T-helper 1 cell treated with Interleukin-12 subunit alpha and Interleukin-12 subunit beta and Interleukin-4 antibody, amounts not matched to agents 30 ng/mL and 1 ng/mL, for 36 hours (primary cell): Measurements from ENCODE around the gene FHIP1B. TPM values are rescaled to one million over a fixed set of nuclear protein-coding genes. Genes with fewer than 3 reads are reported as not detected.

Experiments used
- intact Hi-C: fragments of 100-400 bp; cut with micrococcal nuclease; formaldehyde crosslinking; loops from one replicate; pipeline ENCODE4 v1.15.1; 2024
- total RNA-seq: library from RNA; stranded (reverse); gene quantifications from 2 replicates; pipeline ENCODE4 v1.2.3, GENCODE V29; 2022

The FHIP1B gene
- total RNA-seq, 1 donor from 2014 or later = 24.9 TPM

GRCh38 chr11:6240781-6241180 lies 6.3 kb upstream of the FHIP1B start:
- intact Hi-C loops = no loop called here

- intact Hi-C loops = no loop called here
Measured at GRCh38 chr11:6240139-6240538, 5.7 kb upstream of the FHIP1B start.

GRCh38 chr11:6238902-6239301 lies 4.5 kb upstream of the FHIP1B start, which contains the start of gene CNGA4:
CNGA4 (plus strand) TSS chr11:6239089; CDS start chr11:6239207, 118 bp downstream.
- intact Hi-C loops = no loop called here

DNA sequence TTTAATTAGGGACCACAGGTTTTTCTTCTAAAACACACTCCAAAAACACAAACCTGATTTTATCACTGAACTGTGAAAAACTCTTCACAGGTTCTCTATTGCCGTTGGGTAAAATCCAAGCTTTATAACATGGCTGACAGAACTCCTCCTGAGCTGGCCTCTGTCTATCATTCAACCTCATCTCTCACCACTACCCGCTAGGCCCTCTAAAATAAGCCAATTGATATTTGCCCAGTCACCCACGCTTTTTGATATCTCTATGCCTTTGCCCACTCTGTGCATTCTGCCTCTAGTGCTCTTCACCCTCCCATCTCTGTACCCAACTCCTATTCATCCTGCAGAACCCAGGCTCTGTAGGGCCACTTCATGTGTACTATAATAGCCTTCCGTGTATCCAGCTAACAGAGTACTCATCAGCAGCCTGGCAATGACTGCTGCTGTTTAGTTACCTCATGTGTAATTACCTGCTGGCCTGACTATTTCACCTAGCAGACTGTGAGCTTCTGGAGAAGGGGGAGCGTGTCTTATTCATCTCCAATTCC lies 3.4 kb upstream of the FHIP1B start:
- intact Hi-C loops = no loop called here

DNA sequence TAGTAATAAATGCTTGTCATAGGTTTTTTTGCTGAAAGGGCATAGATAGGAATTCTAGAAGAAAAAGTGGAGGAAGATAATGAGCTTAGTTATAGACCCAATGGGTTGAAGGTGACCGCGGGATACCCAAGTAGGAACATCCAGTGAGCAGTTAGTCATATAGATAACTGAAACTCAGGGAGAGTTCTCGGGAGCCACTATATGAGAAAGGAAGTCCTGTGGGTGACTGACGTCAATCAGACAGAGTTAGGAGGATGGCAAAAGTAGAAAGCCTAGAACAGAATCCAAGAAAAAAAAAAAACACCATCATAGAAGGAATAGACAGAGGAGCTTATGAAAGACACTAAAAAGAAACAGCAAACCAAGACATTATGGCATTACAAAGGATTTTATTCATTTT lies 2.8 kb upstream of the FHIP1B start:
- intact Hi-C loops = no loop called here

DNA sequence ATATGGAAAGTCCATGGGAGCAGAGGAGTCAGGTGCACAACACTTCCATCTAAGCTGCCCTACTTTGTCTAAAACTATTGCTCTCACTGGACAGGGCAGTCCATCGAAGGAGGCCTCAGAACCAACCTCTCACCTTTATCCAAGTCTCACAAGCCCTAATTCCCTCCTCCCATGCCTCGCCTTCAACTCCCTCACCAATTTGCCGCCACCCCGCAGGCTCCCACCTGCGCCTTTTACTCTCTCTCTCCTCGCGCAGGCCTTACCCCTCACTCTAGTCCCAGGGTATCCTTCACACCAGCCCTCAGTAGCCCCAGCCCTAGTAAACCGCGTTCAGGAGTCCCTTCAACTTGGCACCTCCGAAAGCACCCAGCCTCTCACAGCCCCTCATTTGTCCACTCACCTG lies 451 bp downstream of the FHIP1B start:
- intact Hi-C loops = loop anchor here (1.0 to 5.0 kb wide), 15 partner anchors 31 to 1625 kb away; partner anchors contain the start of genes APBB1, ARFIP2, ILK and RRP8

DNA sequence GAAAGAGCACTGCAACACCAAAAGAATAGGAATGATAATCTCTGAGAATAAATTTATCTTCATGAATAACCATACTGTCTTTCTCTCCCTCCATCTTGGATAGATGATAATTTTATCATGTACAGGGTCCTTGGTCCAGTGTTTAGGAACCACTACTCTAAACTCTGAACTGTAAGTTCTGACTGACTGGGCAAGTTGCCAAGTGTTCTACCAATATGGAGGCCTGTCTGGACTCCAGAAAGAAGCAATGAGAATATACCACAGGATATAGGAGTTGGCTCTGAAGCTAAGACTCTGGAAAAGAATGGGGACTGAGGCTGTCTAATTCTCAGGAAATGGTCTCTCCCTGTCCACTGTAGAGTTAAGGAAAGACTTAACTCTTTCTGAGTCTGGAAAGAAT lies 1.5 kb downstream of the FHIP1B start:
- intact Hi-C loops = loop anchor here (5.0 kb wide), 1 partner anchor 119 kb away; no protein-coding TSS in a partner anchor

DNA sequence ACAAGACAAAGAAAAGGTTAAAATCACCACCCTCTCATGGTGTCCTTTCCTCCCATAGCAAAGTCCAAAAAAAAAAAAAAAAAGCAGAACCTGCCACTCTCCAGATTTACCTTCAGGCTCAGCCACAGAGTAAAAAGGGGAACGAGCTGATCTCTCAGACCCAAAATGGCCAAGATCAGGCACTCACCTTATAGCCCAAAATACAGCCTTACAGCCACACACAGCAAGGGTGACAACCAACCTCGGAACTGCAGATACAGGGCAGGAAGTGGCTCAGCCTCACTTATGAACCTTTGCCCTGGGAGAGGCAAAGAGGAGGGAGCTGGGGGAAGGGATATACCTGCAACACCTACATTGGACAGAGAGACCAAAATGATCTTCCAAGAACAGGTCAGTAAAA lies 4.5 kb downstream of the FHIP1B start:
- intact Hi-C loops = loop anchor here (5.0 kb wide), 1 partner anchor 122 kb away; no protein-coding TSS in a partner anchor

DNA sequence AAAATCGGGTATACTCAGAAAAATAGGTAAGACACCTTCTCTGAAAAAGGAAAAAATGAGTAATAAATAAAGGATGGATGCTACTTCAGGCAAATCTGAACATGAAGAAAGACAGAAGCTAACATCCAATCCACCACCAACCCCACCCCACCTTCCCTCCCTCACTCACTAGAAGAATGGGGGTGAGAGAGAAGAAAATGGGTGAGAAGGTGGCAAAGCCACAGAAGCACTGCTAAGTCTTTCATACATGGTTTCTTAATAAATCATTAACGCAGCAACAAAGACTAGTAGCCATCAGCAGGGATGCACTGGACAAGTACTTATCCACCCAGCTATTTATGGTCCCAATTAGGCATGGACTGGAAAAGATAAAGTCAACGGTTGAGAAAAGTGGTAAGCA lies 5.9 kb downstream of the FHIP1B start:
- intact Hi-C loops = no loop called here

DNA sequence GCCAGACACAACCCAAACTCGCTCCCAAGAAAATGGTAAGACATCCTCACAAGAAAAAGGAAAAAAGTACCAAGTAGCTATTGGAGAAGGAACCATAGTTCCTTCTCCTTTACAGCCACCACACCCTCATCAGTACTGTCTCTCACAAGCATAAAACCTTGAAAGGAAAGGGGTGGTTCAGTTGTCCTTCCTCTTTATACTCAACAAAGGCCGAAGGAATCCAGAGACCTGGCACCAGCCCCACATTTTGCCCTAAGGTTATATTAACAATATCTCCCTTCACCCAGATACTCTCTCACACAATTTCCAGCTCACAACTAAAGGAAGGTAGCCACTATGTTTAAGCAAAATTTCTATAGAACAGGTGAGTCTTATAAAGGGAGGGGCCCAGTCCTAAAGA lies 8.5 kb downstream of the FHIP1B start:
- intact Hi-C loops = no loop called here

DNA sequence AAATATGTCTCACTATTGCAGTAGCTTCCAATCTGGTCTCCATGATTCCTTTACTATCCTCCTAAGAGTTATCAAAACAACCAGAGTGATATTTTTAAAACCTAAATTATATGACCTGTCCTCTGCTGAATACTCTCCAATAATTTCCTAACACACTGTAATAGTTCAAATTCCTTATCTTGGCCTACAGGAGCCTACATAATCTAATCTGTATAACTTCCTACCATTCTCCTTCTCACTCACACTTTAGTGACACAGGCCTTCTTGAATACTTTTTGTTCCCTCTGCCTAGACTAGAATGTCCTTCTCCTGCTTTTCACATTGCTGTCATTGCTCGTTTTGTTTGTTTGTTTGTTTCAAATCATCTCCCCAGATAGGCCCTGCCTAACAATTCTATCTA lies 9.4 kb downstream of the FHIP1B start:
- intact Hi-C loops = no loop called here

DNA sequence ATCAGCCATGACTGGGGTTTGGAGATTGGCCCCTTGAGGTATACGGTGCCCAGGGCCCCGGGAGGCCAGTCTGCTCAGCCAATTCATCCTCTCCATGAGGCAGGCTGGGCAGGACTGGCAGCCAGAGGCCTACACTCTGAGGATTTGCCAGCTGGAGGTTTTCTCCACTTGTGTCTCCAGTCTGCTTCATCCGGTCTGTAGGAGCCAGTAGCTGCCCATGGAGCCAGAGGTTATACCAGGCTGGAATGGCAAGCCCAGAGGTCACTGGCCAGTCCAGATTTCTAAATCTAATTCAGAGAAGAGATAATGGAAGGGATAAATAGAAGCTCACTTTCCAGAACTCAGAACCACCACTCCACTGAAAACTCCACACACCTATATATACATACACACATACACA lies 10.0 kb downstream of the FHIP1B start:
- intact Hi-C loops = no loop called here

DNA sequence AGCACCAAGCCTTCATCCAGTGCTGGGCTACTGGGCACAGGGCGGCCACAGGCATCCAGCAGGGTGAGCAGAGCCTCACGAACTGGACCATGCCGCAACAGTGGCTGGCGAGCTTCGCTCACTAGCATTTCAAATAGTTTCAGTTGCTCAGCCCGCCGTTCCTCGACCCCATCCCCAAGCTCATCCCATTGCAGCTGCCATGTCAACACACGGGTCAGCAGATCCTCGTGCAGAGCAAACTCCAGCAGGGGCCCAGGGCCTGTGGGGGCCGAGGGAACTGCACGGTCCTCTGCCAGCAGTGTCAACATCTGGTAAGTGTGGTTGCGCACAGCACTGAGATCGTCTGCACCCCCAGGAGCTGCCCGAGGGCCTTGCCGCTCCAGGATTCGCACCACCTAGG lies 10.6 kb downstream of the FHIP1B start:
- intact Hi-C loops = no loop called here

GRCh38 chr11:6219359-6219758 lies 15.1 kb downstream of the FHIP1B start:
- intact Hi-C loops = no loop called here

GRCh38 chr11:6217722-6218121 lies 16.7 kb downstream of the FHIP1B start:
- intact Hi-C loops = no loop called here

DNA sequence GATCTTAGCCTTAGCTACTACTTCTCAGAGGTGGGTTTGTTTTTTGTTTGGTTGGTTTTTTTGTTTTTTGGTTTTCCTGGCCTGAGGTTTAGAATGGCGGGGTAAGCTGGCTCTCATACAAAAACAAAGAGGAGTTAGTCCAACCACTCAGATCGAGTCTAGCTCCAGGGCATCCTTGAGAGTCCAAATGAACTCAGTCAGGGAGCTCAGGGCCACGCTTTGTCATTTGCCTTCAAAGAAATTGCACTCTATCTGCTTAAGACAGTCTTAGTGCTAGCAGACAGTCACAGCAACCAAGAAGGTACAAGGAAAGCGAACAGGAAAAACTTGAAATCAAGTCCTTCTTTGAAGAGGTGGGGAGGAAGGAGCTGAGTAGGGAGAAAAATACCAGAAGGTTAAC lies 17.9 kb downstream of the FHIP1B start:
- intact Hi-C loops = no loop called here

DNA sequence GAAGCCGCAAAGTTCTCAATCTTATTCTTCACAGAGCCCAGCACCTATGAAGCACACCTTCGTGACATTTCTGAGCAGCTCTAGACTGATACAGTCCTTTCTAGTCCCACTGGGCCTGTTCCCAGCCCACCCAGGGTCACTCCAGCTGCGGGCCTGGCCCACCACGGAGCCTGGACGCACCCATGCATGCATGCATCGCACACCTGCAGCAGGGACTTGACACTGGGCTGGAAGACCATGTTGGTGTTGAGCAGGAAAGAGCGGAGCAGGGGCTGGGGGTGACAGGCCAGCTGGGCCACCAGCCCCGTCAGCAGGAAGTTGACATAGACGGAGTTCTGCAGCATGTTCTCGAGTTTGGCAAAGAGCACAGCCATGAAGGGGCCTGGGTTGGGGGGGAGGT lies 19.9 kb downstream of the FHIP1B start:
- intact Hi-C loops = no loop called here

DNA sequence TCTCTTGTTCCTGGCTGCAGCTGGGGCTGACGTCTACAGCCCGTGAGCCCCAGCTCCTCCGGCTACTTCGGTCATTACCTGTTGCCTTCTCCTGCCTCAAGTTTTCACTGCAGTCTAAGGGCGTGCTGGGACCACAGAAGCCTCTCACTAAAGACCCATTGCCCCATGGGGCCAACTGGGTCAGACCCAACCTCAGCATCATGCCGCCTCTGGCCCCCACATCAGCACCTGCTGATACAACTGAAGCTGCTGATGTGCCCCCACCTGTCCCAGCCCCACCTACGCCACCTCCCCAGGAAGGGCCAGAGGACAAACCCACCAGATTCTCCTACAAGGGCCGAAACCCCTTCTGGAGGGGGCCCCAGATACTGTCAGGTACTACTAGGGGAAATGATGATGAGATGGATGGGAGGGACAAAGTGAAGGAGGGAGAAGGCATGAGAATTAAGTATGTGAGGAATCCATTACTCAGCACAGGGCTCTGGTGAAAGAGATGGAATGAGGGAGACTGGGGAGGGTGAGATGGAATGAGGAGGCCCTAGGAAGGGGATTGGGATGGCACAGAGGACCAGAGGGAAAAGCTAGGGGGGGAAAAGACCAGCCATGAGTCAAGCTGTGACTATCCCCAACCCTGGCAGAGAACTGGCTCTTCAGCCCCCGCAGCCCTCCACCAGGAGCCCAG lies 24.0 kb downstream of the FHIP1B start:
- intact Hi-C loops = no loop called here

DNA sequence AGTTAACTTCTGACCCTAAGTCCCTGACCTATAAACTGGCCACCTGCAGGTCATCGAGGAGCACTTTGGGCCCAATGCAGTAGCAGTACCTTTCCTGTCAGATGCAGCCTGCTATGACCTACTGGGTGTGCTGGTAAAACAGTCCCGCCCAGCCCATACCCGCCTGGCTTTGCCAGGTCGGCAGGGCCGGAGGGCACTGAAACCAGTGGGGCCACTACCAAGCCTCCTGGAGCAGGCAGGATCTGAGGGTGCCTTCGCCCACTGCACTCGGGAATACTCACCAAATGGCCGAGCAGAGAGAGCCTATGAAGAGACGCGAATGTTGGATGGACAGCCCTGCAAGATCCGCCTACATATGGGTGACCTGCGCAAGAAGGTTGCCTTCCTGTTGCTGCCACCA lies 24.6 kb downstream of the FHIP1B start:
- intact Hi-C loops = no loop called here

DNA sequence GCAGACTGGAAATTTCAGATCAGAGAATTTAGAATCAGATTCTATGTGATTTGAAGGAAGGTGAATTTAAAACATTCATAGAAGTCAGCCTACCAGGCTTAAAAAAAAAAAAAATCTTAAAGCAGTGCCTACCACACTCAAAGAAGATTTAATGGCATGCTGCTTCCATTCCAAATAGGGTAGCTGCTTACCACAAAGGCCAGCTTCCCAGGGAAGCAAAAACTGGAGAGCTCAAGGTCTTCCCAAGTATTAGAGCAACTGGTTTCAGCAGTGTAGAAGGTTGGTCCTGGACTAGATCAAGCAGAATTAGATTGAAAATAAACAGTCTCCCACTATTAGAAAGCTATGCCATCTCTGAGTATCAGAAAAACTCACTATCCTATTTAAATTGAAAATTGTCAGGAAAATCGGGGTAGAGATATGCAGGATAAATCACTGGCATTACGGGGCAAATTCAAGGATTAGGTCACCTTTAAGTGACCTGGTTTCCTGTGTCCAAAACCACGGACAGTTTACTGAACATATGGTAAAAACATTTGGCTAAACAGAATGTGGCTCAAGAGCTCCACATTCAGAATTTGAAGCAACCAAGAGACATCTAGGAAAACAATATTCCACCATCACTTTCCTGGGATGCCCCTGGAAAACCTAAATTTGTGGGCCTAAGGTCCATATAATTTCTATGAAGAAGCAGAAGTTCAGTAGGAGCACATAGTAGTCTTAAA lies 27.8 kb downstream of the FHIP1B start:
- intact Hi-C loops = no loop called here

DNA sequence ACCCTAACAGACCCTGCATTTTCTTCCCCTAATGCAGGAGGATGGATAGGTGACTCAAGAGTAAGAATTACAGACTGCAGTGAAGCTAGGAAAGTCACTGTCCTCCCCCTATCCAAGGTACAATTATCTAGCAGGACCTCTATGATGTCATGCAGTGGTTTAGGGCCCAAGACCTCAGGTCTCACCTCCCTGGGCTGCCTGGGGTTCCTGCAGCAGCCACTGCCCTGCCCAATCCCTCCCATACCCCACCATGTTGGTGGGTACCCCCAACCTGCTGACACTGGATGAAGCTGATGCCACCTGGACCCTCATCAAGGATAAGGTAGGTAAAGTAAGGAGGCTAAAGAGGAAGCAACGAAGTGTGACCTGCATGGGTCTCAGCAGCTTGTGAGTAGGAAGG lies 29.1 kb downstream of the FHIP1B start, which contains the start of gene C11orf42:
C11orf42 (plus strand) TSS at position 192 of the 400 bp plus-strand sequence; CDS start at position 251, 59 bp downstream.
- intact Hi-C loops = no loop called here

DNA sequence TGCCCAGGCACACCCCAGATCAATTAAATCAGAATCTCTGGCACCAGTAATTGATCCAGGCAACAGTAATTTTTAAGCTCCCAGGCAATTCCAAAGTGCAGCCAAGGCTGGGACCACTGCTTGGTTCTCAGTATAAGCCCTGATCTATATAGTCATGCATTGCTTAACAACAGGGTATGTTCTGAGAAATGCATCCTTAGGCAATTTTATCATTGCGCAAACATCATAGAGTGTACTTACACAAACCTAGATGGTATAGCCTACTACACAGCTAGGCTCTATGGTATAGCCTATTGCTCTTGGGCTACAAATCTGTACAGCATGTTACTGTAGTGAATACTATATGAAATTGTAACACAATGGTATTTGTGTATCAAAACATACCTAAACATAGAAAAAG lies 29.7 kb downstream of the FHIP1B start:
- intact Hi-C loops = no loop called here
